Effector memory CD8-positive, alpha-beta T cell (primary cell): ENCODE measurements around the gene NEURL1B.
"Not testable (repeated sequence)": the region's sequence is repeated elsewhere in the genome, so short reads cannot be mapped to it uniquely, and the experiment has no call there.

ENCODE experiments used
- ATAC-seq: fragments of 150-1000 bp; cut with Tn5 transposase; replicated peaks from 2 replicates; pipeline ENCODE4 v1.10.0; 2021; ENCODE audit warnings: mild to moderate bottlenecking, moderate library complexity
- DNase-seq, 3 experiments: peaks; one replicate each; pipeline ENCODE4 v3.0.0; 2021
- H3K27ac Mint-ChIP-seq, 2 donors: one replicate each; pipeline ENCODE4 v1.8.0; 2022; ENCODE audit warnings: mild to moderate bottlenecking in 2 of 2, mixed read lengths in 2 of 2, moderate library complexity in 2 of 2
- H3K27me3 Mint-ChIP-seq, 2 donors: one replicate each; pipeline ENCODE4 v1.8.0; 2022; ENCODE audit warnings: mixed read lengths in 2 of 2
- H3K36me3 Mint-ChIP-seq: one replicate; pipeline ENCODE4 v1.8.0; 2022; ENCODE audit warnings: mild to moderate bottlenecking, moderate library complexity, mixed read lengths; ENCODE audit not compliant: insufficient read depth
- H3K4me1 Mint-ChIP-seq, 2 donors: one replicate each; pipeline ENCODE4 v1.8.0; 2022; ENCODE audit warnings: low read depth in 2 of 2, mixed read lengths in 2 of 2
- H3K4me3 Mint-ChIP-seq, 2 donors: one replicate each; pipeline ENCODE4 v1.8.0; 2022; ENCODE audit warnings: mild to moderate bottlenecking in 2 of 2, mixed read lengths in 2 of 2, moderate library complexity in 2 of 2
- H3K9me3 Mint-ChIP-seq, 2 donors: one replicate each; pipeline ENCODE4 v1.8.0; 2022; ENCODE audit warnings: mixed read lengths in 2 of 2

NEURL1B gene

DNA sequence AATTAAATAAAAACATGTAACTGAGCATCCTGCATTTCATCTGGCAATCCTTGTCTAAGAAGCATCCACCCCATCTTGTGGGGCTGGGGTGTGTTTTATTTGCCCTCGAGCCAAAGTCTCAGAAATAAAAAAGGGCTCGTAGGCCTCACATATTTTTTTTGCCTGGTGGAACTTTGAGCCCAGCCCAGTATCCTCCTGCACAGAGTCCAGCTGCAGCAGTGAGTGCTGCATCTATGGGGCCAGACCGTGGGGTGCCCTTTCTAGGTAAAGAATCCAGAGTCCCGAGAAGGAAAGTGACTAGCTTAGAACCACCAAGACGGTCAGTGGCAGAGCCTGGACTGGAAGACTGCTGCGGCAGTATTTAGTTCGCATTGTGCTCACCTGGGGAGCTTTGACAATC, 33.1 kb downstream of the NEURL1B start:
- Mint-ChIP-seq H3K9me3 (no peaks in the 10 kb centered on the region), H3K4me3 (no peak overlapping the region), H3K27ac (no peak overlapping the region), H3K36me3 (no peaks in the 10 kb centered on the region), H3K27me3 (no peaks in the 10 kb centered on the region), H3K4me1 (no peaks in the 10 kb centered on the region)
- DNase-seq, result no peak
- no peak for ATAC-seq

DNA sequence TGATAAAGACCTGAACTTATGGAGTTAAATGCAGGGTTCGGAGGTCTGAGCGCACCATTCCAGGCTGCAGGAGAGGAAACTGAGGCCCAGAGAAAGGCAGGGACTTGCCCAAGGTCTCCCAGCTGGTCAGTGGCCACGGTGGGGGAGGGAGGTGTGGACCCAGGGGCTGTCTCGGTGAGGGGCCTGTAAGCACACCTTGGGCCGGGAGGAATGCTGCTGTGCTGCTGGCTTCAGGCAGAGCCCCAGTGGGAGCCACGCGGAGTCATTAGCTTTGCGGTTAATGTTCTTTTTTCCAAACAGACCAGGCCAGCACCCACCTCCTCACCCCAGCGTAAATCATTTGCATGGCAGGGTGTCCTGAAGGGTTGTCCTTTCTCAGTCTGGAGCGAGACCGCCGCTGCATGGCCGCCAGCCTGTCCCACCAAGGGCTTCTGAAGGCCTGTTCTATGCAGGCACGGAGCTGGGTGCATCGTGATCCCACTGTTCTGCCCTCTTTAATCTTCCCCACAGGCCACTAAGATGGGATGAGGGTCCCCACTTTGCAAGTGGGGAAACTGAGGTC, 35.9 kb downstream of the NEURL1B start:
- no peak overlapping the region for H3K4me3 Mint-ChIP-seq
- H3K36me3 Mint-ChIP-seq, result no peaks in the 10 kb centered on the region
- no peaks in the 10 kb centered on the region for H3K9me3 Mint-ChIP-seq
- DNase-seq (no peak), ATAC-seq (no peak)
- no peak overlapping the region for H3K27ac Mint-ChIP-seq
- no peaks in the 10 kb centered on the region for H3K27me3 Mint-ChIP-seq
- H3K4me1 Mint-ChIP-seq, result peaks cover 0 to 3% of the 10 kb centered on the region in 2 donors

DNA sequence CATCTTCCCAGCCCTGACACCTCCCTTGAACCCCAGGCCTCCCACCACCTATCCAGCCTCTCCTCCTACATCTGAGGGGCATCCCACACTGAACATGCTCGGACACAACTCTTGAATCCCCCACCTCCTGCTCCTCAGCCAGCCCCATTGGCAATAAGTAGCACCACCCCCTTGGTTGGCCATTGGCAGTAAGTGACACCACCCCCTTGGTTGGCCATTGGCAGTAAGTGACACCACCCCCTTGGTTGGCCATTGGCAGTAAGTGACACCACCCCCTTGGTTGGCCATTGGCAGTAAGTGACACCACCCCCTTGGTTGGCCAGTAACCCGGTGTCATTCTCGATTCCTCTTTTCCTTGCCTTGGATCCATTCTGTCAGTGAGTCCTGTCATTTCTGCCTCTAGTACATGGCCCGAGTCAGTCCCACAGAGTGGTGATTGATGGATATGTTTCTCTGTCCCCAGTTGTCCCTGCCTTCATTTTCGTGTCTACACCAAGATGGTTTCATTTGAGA, 37.4 kb downstream of the NEURL1B start:
- not testable (repeated sequence) for H3K9me3 Mint-ChIP-seq, H3K4me1 Mint-ChIP-seq, H3K27me3 Mint-ChIP-seq, ATAC-seq, DNase-seq, H3K27ac Mint-ChIP-seq, H3K4me3 Mint-ChIP-seq, H3K36me3 Mint-ChIP-seq

DNA sequence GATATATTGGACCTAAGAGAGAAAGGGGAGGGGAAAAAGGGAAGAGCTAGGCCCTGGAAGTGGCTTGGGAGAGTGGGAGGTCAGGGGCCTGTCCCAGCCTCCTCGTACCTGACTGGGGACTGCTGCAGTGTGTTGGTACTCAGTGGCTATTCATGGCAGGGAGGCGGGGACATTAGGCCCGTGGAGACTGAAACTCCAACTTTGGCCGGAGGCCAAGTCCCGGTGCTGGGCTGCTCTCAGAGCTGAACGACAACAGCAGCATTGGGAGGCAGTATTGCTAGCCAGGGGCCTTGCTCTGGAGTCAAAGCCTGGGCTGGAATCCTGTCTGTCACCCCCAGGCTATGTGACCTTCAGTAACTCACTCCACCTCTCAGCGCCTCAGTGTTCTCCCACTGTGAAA, 37.8 kb downstream of the NEURL1B start:
- no peak overlapping the region for H3K4me3 Mint-ChIP-seq
- no peak for ATAC-seq
- no peak for DNase-seq
- H3K27ac Mint-ChIP-seq, result no peak overlapping the region
- H3K36me3 Mint-ChIP-seq, result no peaks in the 10 kb centered on the region
- no peaks in the 10 kb centered on the region for H3K27me3 Mint-ChIP-seq
- no peaks in the 10 kb centered on the region for H3K9me3 Mint-ChIP-seq
- peaks cover 0 to 6% of the 10 kb centered on the region in 2 donors for H3K4me1 Mint-ChIP-seq

DNA sequence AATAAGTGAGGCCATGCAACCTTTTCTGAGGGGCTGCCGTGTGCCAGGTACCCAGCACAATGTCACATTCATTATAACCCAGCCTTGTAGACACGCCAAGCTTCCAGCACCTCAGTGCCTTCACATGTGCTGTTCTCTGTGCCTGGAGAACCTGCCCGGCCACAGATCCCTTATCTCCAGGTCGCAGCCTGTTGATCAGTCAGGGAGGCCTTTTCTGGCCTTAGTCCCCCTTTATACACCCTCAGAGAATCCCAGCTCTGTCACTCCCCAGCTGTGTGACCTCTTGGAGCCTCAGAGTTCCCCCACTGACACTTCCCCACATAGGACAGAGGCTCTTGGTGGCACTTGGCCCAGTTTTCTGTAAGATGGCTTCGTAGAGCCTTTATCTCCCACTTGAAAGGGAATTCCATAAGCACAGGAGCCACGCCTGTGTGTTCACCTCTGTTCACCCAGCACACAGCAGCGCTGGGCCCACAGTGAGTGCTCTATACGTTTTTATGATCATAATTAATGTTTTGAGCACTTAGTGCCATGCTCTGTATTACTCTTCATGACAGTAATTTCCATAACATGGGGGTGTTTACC, 38.7 kb downstream of the NEURL1B start:
- Mint-ChIP-seq H3K27ac (peak overlapping the region in 1 of 2 donors; percentile 32), H3K4me3 (no peak overlapping the region), H3K27me3 (no peaks in the 10 kb centered on the region), H3K4me1 (peaks cover 5 to 10% of the 10 kb centered on the region in 2 donors), H3K9me3 (no peaks in the 10 kb centered on the region), H3K36me3 (no peaks in the 10 kb centered on the region)
- DNase-seq (no peak), ATAC-seq (no peak)

DNA sequence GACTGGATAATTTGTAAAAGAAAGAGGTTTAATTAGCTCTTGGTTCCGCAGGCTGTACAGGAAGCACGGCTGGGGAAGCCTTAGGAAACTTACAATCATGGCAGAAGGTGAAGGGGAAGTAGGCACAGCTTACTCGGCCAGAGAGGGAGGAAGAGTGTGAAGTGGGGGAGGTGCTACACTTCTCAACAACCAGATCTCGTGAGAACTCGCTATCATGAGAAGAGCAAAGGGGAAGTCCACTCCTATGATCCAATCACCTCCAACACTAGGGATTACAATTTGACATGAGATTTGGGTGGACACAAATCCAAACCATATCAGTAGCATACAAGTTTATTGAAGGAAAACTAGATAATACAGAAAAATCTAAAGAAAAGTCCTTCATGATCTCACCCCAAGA, 39.9 kb downstream of the NEURL1B start:
- Mint-ChIP-seq H3K27me3 (no peaks in the 10 kb centered on the region), H3K4me3 (no peak overlapping the region), H3K4me1 (peaks cover 5 to 10% of the 10 kb centered on the region in 2 donors), H3K9me3 (no peaks in the 10 kb centered on the region), H3K36me3 (no peaks in the 10 kb centered on the region), H3K27ac (no peak overlapping the region)
- no peak for ATAC-seq
- no peak for DNase-seq

DNA sequence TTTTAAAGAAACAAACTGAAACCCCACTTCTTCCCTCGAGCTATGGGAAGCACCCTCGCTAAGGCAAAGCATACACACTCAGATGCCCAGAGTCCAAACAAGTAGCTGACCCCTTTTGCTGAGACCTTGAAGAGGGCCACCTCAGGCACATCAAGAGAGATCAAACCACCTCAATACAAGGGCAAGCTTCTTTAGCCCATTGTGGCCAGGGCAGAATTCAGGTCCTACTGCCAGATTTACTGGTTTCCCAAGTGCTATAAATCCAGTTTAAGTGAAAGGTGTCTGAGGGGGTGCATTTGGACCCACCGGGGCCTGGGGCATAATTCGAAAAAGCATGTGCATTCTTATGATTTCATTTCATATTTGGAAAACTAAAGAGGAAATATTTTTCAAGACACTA, 40.4 kb downstream of the NEURL1B start:
- Mint-ChIP-seq H3K27me3 (no peaks in the 10 kb centered on the region), H3K4me3 (no peak overlapping the region), H3K27ac (no peak overlapping the region), H3K4me1 (peaks cover 5 to 10% of the 10 kb centered on the region in 2 donors), H3K36me3 (no peaks in the 10 kb centered on the region), H3K9me3 (no peaks in the 10 kb centered on the region)
- no peak for DNase-seq
- ATAC-seq, result no peak

DNA sequence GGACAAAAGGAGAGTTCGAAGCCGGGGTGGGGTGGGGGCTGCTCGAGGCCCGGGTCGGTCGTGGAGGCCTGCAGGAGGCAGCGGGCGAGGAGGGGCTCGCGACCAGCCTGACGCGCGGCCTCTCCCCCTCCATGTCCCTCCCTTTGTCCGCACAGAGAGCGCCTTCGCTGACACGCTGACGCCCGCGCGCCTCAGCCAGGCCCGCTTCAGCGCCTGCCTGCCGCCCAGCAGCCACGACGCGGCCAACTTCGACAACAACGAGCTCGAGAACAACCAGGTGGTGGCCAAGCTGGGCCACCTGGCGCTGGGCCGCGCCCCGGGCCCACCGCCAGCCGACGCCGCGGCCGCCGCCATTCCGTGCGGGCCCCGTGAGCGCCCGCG, 42.2 kb downstream of the NEURL1B start:
- H3K4me1 Mint-ChIP-seq, result peaks cover 5 to 12% of the 10 kb centered on the region in 2 donors
- ATAC-seq (no peak), DNase-seq (no peak)
- H3K4me3 Mint-ChIP-seq, result peak overlapping the region; percentile 21 to 50
- no peaks in the 10 kb centered on the region for H3K36me3 Mint-ChIP-seq
- H3K27me3 Mint-ChIP-seq, result no peaks in the 10 kb centered on the region
- H3K9me3 Mint-ChIP-seq, result no peaks in the 10 kb centered on the region
- peak overlapping the region in 1 of 2 donors; percentile 65 for H3K27ac Mint-ChIP-seq

DNA sequence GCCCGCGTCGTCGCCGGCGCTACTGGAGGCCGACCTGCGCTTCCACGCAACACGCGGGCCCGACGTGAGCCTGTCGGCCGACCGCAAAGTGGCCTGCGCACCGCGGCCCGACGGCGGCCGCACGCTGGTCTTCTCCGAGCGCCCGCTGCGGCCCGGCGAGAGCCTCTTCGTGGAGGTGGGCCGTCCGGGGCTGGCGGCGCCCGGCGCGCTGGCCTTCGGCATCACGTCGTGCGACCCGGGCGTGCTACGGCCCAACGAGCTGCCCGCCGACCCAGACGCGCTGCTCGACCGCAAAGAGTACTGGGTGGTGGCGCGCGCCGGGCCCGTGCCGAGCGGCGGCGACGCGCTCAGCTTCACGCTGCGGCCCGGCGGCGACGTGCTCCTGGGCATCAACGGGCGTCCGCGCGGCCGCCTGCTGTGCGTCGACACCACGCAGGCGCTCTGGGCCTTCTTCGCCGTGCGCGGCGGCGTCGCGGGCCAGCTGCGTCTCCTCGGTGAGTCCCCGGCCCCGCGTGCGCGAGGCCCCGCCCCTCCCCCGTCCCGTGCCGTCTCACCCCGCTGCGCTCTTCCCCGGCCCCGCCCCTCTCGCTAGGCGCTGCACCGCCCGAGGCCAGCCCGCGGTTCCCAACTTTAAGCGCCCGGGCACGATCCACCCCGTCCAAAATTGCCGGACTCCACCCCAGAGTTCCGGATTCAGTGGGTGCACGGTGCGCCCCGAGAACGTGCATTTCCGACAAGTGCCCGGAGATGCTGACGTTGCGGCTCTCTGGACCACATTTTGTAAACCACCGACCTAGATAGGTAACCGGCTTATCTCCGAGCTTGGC, 42.8 kb downstream of the NEURL1B start:
- DNase-seq, result peak; percentile 15 to 57 (median 50)
- Mint-ChIP-seq H3K27ac (peak overlapping the region in 1 of 2 donors; percentile 86), H3K27me3 (no peaks in the 10 kb centered on the region), H3K4me3 (peak overlapping the region; percentile 75 to 87), H3K36me3 (no peaks in the 10 kb centered on the region), H3K9me3 (no peaks in the 10 kb centered on the region), H3K4me1 (peaks cover 5 to 17% of the 10 kb centered on the region in 2 donors)
- peak; percentile 78 for ATAC-seq

DNA sequence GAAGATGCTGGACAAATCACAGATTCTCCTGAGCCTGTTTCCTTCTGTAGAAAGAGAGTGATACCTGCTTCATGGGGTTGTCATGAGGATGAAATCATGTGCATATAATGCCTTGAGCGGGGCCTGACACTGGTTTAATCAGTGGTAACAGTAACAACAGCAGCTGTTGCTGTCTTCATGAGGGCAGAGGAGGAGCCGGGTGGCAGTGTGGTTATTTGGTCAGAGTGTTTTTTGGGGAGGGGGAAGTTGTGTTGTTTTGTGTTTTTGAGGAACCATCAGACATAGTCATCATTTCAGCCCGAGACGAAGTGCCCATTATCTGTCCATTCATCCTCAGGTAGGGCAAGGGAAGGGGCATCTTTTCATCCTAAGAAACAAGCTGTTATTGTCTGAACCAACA, 44.0 kb downstream of the NEURL1B start:
- Mint-ChIP-seq H3K27ac (no peak overlapping the region), H3K4me1 (peaks cover 5 to 15% of the 10 kb centered on the region in 2 donors), H3K27me3 (no peaks in the 10 kb centered on the region), H3K36me3 (no peaks in the 10 kb centered on the region), H3K9me3 (no peaks in the 10 kb centered on the region), H3K4me3 (no peak overlapping the region)
- ATAC-seq, result no peak
- DNase-seq, result no peak

DNA sequence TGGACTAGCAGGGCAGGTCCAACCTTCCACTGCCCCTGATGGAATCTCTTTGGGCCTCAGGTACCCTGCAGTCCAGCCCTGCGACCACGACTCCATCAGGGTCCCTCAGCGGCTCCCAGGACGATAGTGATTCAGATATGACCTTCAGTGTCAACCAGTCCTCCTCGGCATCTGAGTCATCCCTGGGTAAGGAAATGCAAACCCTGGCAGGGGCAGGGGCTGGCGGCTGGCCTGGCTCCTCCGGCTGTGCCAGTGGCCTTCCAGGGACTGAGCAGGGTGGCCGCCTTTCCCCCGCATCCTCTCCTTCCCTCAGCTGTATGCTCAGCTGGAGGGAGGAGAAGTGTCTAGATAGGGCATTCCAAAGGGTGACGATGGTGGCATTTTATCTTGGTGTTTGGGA, 45.0 kb downstream of the NEURL1B start:
- ATAC-seq (no peak), DNase-seq (no peak)
- Mint-ChIP-seq H3K9me3 (no peaks in the 10 kb centered on the region), H3K36me3 (no peaks in the 10 kb centered on the region), H3K4me3 (no peak overlapping the region), H3K4me1 (peaks cover 5 to 14% of the 10 kb centered on the region in 2 donors), H3K27me3 (no peaks in the 10 kb centered on the region), H3K27ac (no peak overlapping the region)

DNA sequence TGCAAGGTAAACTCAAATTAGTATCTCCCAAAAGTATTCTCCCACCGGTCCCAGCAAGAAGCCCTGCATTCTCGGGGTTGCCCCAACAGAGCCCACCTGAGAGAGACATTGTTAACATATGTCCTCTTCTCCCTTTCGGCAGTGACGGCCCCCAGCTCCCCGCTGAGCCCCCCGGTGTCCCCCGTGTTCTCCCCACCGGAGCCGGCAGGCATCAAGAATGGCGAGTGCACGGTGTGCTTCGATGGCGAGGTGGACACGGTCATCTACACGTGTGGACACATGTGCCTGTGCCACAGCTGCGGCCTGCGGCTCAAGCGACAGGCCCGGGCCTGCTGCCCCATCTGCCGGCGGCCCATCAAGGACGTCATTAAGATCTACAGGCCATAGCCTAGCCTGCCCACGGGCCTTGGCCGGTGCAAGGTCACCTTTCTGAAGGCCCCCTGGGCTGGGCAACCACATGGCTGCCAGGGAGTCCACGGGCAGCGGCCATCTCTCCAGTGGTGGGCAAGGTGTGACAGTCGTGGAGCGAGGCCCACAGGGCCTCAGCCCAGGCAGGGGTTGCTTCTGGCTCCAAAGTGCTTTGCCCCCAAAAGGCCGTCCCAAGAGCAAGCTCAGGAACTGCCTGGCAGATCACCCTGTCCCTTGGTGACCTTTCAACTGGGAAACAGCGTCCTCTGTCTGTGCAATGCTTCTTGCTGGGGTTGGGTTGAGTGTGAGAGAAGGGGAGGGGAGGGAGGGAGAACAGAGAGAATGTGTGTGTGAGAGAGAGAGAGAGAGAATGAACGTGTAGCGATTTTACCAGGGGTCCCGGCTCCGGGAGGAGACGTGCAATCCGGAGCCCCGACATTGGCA, 45.7 kb downstream of the NEURL1B start:
- Mint-ChIP-seq H3K27ac (no peak overlapping the region), H3K4me3 (no peak overlapping the region), H3K27me3 (no peaks in the 10 kb centered on the region), H3K9me3 (no peaks in the 10 kb centered on the region), H3K36me3 (no peaks in the 10 kb centered on the region), H3K4me1 (peaks cover 5 to 14% of the 10 kb centered on the region in 2 donors)
- ATAC-seq, result no peak
- no peak for DNase-seq

DNA sequence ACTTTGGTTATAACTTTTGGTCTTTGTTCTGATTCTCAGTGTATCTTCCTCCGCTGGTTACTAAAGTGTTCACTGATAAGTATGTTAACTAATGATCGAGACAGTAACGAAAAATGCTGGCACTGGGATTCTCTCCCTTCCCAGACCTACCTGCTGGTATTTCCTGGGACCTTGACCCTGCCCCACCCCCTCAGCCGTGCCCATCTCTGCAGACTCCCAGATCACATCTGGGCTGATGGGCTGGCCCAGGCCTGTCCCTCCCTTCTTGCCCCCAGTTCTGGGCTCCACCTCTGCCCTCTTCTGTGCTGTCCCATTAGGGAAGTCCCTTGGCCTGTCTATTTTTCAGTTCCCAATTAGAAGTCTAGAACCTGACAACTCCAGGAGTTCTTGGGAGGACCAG, 46.9 kb downstream of the NEURL1B start:
- no peak for DNase-seq
- H3K9me3 Mint-ChIP-seq, result no peaks in the 10 kb centered on the region
- no peak for ATAC-seq
- no peaks in the 10 kb centered on the region for H3K36me3 Mint-ChIP-seq
- no peak overlapping the region for H3K4me3 Mint-ChIP-seq
- peaks cover 5 to 12% of the 10 kb centered on the region in 2 donors for H3K4me1 Mint-ChIP-seq
- H3K27me3 Mint-ChIP-seq, result no peaks in the 10 kb centered on the region
- peak overlapping the region in 1 of 2 donors; percentile 67 for H3K27ac Mint-ChIP-seq
